PFSK-1 (cell line): ENCODE results near the gene STK33.

Experiments used
- POLR2AphosphoS5 ChIP-seq: IDR thresholded peaks from 2 replicates; pipeline ENCODE4 v1.6.1; 2012; ENCODE audit warnings: low read depth, mild to moderate bottlenecking, control low read depth, low read length, moderate library complexity
- SIN3A ChIP-seq: IDR thresholded peaks from 2 replicates; pipeline ENCODE4 v1.6.1; 2012; ENCODE audit warnings: mild to moderate bottlenecking, low read length, moderate library complexity, borderline replicate concordance; ENCODE audit not compliant: insufficient read depth
- TAF1 ChIP-seq: IDR thresholded peaks from 2 replicates; pipeline ENCODE4 v1.6.1; 2012; ENCODE audit warnings: low read length, control low read depth, borderline replicate concordance; ENCODE audit not compliant: insufficient read depth
- TF ChIP-seq, protein P1 (sequence below), 2 experiments: IDR thresholded peaks; 2 replicates each; pipeline versions ENCODE4 v1.6.1 to v1.8.0; 2011 to 2012; ENCODE audit warnings: low read depth in 2 of 2, low read length in 2 of 2, control low read depth in 1 of 2, inconsistent platforms in 1 of 2, mild to moderate bottlenecking in 1 of 2, moderate library complexity in 1 of 2; ENCODE audit not compliant: insufficient read depth in 1 of 2

DNA sequence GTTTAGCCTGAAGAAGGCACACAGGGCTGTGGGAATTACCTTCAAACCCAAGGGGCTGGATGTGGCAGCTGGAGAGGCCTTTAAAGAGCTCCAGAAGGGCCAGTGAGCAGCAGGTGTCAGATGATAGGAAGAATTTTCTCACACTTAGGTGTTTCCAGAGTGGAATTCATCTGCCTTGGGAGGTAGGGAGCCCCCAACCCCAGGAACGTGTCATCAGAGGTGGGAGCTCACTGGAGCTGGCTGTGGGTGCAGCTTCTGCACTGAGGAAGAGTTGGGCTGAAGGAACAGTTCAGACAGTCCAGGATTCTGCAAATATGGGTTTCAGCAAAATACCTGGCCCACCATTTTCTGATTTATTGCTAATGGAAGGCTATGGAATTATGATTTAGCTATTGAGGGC lies 210.8 kb downstream of the STK33 start:
- TF ChIP-seq POLR2AphosphoS5 (no peak), TAF1 (no peak), SIN3A (no peak)
- TF ChIP-seq, protein P1, sequence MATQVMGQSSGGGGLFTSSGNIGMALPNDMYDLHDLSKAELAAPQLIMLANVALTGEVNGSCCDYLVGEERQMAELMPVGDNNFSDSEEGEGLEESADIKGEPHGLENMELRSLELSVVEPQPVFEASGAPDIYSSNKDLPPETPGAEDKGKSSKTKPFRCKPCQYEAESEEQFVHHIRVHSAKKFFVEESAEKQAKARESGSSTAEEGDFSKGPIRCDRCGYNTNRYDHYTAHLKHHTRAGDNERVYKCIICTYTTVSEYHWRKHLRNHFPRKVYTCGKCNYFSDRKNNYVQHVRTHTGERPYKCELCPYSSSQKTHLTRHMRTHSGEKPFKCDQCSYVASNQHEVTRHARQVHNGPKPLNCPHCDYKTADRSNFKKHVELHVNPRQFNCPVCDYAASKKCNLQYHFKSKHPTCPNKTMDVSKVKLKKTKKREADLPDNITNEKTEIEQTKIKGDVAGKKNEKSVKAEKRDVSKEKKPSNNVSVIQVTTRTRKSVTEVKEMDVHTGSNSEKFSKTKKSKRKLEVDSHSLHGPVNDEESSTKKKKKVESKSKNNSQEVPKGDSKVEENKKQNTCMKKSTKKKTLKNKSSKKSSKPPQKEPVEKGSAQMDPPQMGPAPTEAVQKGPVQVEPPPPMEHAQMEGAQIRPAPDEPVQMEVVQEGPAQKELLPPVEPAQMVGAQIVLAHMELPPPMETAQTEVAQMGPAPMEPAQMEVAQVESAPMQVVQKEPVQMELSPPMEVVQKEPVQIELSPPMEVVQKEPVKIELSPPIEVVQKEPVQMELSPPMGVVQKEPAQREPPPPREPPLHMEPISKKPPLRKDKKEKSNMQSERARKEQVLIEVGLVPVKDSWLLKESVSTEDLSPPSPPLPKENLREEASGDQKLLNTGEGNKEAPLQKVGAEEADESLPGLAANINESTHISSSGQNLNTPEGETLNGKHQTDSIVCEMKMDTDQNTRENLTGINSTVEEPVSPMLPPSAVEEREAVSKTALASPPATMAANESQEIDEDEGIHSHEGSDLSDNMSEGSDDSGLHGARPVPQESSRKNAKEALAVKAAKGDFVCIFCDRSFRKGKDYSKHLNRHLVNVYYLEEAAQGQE (IDR thresholded peaks at IDR 0.05; ENCODE audit: insufficient read depth in 1 of 2, low read depth in 2 of 2, low read length in 2 of 2): no peak
